Fibroblast of upper back skin (primary cell): ENCODE measurements around the gene SIVA1.
"Not testable (repeated sequence)": the region's sequence is repeated elsewhere in the genome, so short reads cannot be mapped to it uniquely, and the experiment has no call there.

Source experiments
- DNase-seq: peaks from one replicate; pipeline ENCODE4 v3.0.0-alpha.2; 2013

Gene SIVA1

GRCh38 chr14:104721505-104722431 is 31.2 kb upstream of the SIVA1 start:
- DNase-seq, result no peak

- no peak for DNase-seq
Measured at GRCh38 chr14:104722938-104723650, 29.9 kb upstream of the SIVA1 start.

GRCh38 chr14:104723651-104724406 is 29.1 kb upstream of the SIVA1 start, which contains the start of gene ADSS1:
ADSS1 (plus strand) TSS chr14:104724229; CDS start chr14:104724271, 42 bp downstream.
- DNase-seq, result peak; percentile 23

GRCh38 chr14:104724407-104724980 is 28.5 kb upstream of the SIVA1 start:
- DNase-seq, result no peak

- peak; percentile 46 for DNase-seq
Measured at GRCh38 chr14:104724981-104725771, 27.8 kb upstream of the SIVA1 start.

- no peak for DNase-seq
Measured at GRCh38 chr14:104725772-104726548, 27.0 kb upstream of the SIVA1 start.

GRCh38 chr14:104726600-104727451 is 26.1 kb upstream of the SIVA1 start:
- no peak for DNase-seq

- DNase-seq, result no peak
Measured at GRCh38 chr14:104728631-104729030, 24.3 kb upstream of the SIVA1 start.

GRCh38 chr14:104729176-104729834 is 23.6 kb upstream of the SIVA1 start:
- DNase-seq, result not testable (repeated sequence)

GRCh38 chr14:104729835-104730181 is 23.1 kb upstream of the SIVA1 start:
- no peak for DNase-seq

- DNase-seq, result no peak
Measured at GRCh38 chr14:104730487-104730886, 22.5 kb upstream of the SIVA1 start.

- DNase-seq, result no peak
Measured at GRCh38 chr14:104731320-104732294, 21.3 kb upstream of the SIVA1 start.

- DNase-seq, result no peak
Measured at GRCh38 chr14:104732355-104732804, 20.6 kb upstream of the SIVA1 start.

- DNase-seq, result no peak
Measured at GRCh38 chr14:104732931-104733681, 19.8 kb upstream of the SIVA1 start.

- DNase-seq, result no peak
Measured at GRCh38 chr14:104734051-104734587, 18.8 kb upstream of the SIVA1 start.

- no peak for DNase-seq
Measured at GRCh38 chr14:104734601-104734990, 18.4 kb upstream of the SIVA1 start.
